Endothelial cell of umbilical vein (primary cell): ENCODE results near the gene PRSS21. TPM values are rescaled to one million over a fixed set of nuclear protein-coding genes. Genes with fewer than 3 reads are reported as not detected.

Experiments
- BruUV-seq: library from RNA; stranded (reverse); fragments of 400-500 nt; replicated peaks from 2 replicates; lab custom pipeline; 2021; lab: Mats Ljungman, UMichigan
- CTCF ChIA-PET: fragments of 300-600, 350-600 bp; sonication (Branson Sonifier 250); formaldehyde crosslinking; loops from one replicate; lab custom pipeline; 2021; ENCODE audit warnings: antibody characterized with exemption, inconsistent platforms; lab: Charles Lee
- POLR2A ChIA-PET: fragments of 300-600, 350-600 bp; sonication (Branson Sonifier 250); formaldehyde crosslinking; loops from one replicate; lab custom pipeline; 2021; ENCODE audit warnings: antibody characterized with exemption, inconsistent platforms; lab: Charles Lee
- DNase-seq: peaks from one replicate; pipeline ENCODE4 v3.0.0-alpha.2; 2011; ENCODE audit warnings: low read depth, low spot score
- FAIRE-seq: peaks from 2 replicates; lab custom pipeline; 2011; peaks lifted over from hg19 to GRCh38; lab: Jason Lieb, UNC
- H2AFZ ChIP-seq: 2 replicates; pipeline ENCODE4 v1.6.0; 2012; ENCODE audit warnings: low read depth, low read length, control low read depth, inconsistent platforms
- H3K27ac ChIP-seq: 2 replicates; pipeline ENCODE4 v1.5.1; 2011; ENCODE audit warnings: low read depth, mild to moderate bottlenecking, control low read depth, low read length, moderate library complexity; ENCODE audit not compliant: insufficient read depth
- H3K27me3 ChIP-seq, 2 experiments: 2 replicates each; pipeline versions ENCODE4 v1.6.0 to v1.6.1; 2011; ENCODE audit warnings: low read length in 2 of 2, mixed read lengths in 1 of 2; ENCODE audit not compliant: control insufficient read depth in 2 of 2, insufficient read depth in 2 of 2
- H3K36me3 ChIP-seq, 2 experiments: 2 replicates in 1 of 2; 3 replicates in 1 of 2; pipeline ENCODE4 v1.5.1; 2011; ENCODE audit warnings: low read length in 2 of 2, mild to moderate bottlenecking in 1 of 2, moderate library complexity in 1 of 2; ENCODE audit not compliant: control insufficient read depth in 2 of 2, insufficient read depth in 2 of 2; ENCODE audit errors: extremely low read depth in 1 of 2
- H3K4me1 ChIP-seq: 3 replicates; pipeline ENCODE4 v1.5.1; 2011; ENCODE audit warnings: mild to moderate bottlenecking, low read length; ENCODE audit not compliant: control insufficient read depth, insufficient read depth; ENCODE audit errors: extremely low read depth
- H3K4me2 ChIP-seq: 2 replicates; pipeline ENCODE4 v1.6.1; 2011; ENCODE audit warnings: low read length, control low read depth, mixed read lengths; ENCODE audit not compliant: insufficient read depth
- H3K4me3 ChIP-seq, 3 experiments: fragments of 200-600 bp in 1 of 3; sonication (generic), shearing (Covaris generic) in 1 of 3; replicated peaks in 1 of 3; 2 replicates each; pipeline ENCODE4 v1.5.1; 2011 to 2016; ENCODE audit warnings: control low read depth in 3 of 3, low read length in 3 of 3, mild to moderate bottlenecking in 2 of 3, inconsistent platforms in 1 of 3, low read depth in 1 of 3, moderate library complexity in 1 of 3; ENCODE audit not compliant: insufficient read depth in 1 of 3
- H3K79me2 ChIP-seq: 2 replicates; pipeline ENCODE4 v1.6.0; 2012; ENCODE audit warnings: low read length, inconsistent platforms; ENCODE audit not compliant: control insufficient read depth, insufficient read depth
- H3K9ac ChIP-seq: replicated peaks from 2 replicates; pipeline ENCODE3; 2011; ENCODE audit warnings: low read length, control low read depth; ENCODE audit not compliant: insufficient read depth; ENCODE audit errors: extremely low read depth
- H3K9me1 ChIP-seq: replicated peaks from 3 replicates; pipeline ENCODE4 v1.6.0; 2011; ENCODE audit warnings: mild to moderate bottlenecking, low read length; ENCODE audit not compliant: control insufficient read depth, insufficient read depth; ENCODE audit errors: extremely low read depth
- H3K9me3 ChIP-seq: replicated peaks from 2 replicates; pipeline ENCODE4 v1.5.1; 2012; ENCODE audit warnings: low read length, inconsistent platforms; ENCODE audit not compliant: control insufficient read depth, insufficient read depth
- H4K20me1 ChIP-seq: replicated peaks from 2 replicates; pipeline ENCODE3; 2011; ENCODE audit warnings: mild to moderate bottlenecking, low read length; ENCODE audit not compliant: control insufficient read depth, insufficient read depth; ENCODE audit errors: extremely low read depth
- EZH2 ChIP-seq: IDR thresholded peaks from 2 replicates; pipeline ENCODE4 v1.6.1; 2012; ENCODE audit warnings: borderline replicate concordance, low read depth, mild to moderate bottlenecking, moderate library complexity, low read length, inconsistent platforms; ENCODE audit not compliant: severe bottlenecking
- FOS ChIP-seq: IDR thresholded peaks from 2 replicates; pipeline ENCODE4 v1.6.1; 2011; ENCODE audit warnings: mild to moderate bottlenecking, low read length, moderate library complexity, borderline replicate concordance; ENCODE audit not compliant: insufficient read depth
- GATA2 ChIP-seq: IDR thresholded peaks from 2 replicates; pipeline ENCODE4 v1.7.0; 2011; ENCODE audit warnings: low read depth, mild to moderate bottlenecking, moderate library complexity, mixed read lengths, low read length; ENCODE audit not compliant: insufficient read length, insufficient read depth
- JUN ChIP-seq: IDR thresholded peaks from 2 replicates; pipeline ENCODE4 v1.6.1; 2011; ENCODE audit warnings: borderline replicate concordance, low read depth; ENCODE audit not compliant: insufficient read length, insufficient read depth
- MYC ChIP-seq: IDR thresholded peaks from one replicate; pipeline ENCODE4 v1.6.1; 2011; ENCODE audit warnings: mild to moderate bottlenecking, low read depth, low read length
- POLR2A ChIP-seq: IDR thresholded peaks from 2 replicates; pipeline ENCODE4 v1.6.1; 2012; ENCODE audit warnings: low read depth, mild to moderate bottlenecking, control low read depth, low read length
- POLR2AphosphoS5 ChIP-seq: IDR thresholded peaks from 2 replicates; pipeline ENCODE4 v1.6.1; 2012; ENCODE audit warnings: low read depth, mild to moderate bottlenecking, control low read depth, low read length, moderate library complexity; ENCODE audit not compliant: insufficient read depth
- dilution Hi-C: fragments of 300-500 bp; cut with MboI; formaldehyde crosslinking; loops from one replicate; pipeline ENCODE4 v1.15.0; 2019; ENCODE audit warnings: low sequenced_read_pairs; ENCODE audit not compliant: extremely low pct_ligation_motif_present
- intact Hi-C: fragments of 100-400 bp; cut with micrococcal nuclease; formaldehyde crosslinking; loops from one replicate; pipeline ENCODE4 v1.10.0; 2022
- polyA plus RNA-seq, 4 experiments: library from polyadenylated mRNA; depleted of rRNA in 3 of 4; stranded (reverse) in 3 of 4; unstranded in 1 of 4; fragments of >200 nt; gene quantifications; 2 replicates each; pipeline versions ENCODE4 v1.2.1 to v1.2.3, GENCODE V29; 2011 to 2012; ENCODE audit warnings: missing spikeins in 1 of 4
- total RNA-seq: library from RNA; stranded (reverse); gene quantifications from 2 replicates; pipeline ENCODE4 v1.2.3, GENCODE V29; 2021
- TF ChIP-seq, protein P1 (sequence below): IDR thresholded peaks from 2 replicates; pipeline ENCODE4 v1.6.1; 2011; ENCODE audit not compliant: insufficient read depth, insufficient read length
- TF ChIP-seq, protein P2 (sequence below), 2 donors: IDR thresholded peaks; 1 replicate in 1 of 2; 2 replicates in 1 of 2; pipeline ENCODE4 v1.5.1; 2011; ENCODE audit warnings: low read length in 2 of 2, mild to moderate bottlenecking in 2 of 2, moderate library complexity in 2 of 2, control low read depth in 1 of 2, inconsistent platforms in 1 of 2, low read depth in 1 of 2; ENCODE audit not compliant: insufficient read depth in 1 of 2; ENCODE audit errors: extremely low read depth in 1 of 2

The PRSS21 gene
- total and polyA plus RNA-seq, 2 donors (not counting 3 experiments of a cell fraction or from before 2014, with no cell fraction given) = 0.28 TPM; not detected in 1

DNA sequence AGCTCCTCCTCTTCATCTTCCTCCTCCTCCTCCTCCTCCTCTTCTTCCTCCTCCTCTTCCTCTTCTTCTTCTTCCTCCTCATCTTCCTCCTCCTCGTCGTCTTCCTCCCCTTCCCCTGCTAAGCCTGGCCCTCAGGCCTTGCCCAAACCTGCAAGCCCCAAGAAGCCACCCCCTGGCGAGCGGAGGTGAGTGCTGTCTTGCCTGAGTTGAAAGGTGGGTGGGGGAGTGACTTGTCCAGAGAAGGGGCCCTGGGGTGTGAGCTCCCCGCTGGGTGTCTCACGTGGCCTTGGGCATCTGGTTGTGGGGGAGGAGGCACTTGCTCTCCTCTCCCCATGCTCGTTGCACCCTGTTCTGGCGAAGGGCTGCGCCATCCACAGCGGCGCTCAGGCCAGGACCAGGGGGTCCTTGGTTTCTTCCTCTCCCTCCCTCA, 47.9 kb upstream of the PRSS21 start:
- no peak for FAIRE-seq
- H3K36me3 ChIP-seq = peaks cover 43 to 75% of the 10 kb centered on the region in 2 experiments
- BruUV-seq = no TSS peak

More for the DNA sequence above, 47.9 kb upstream of the PRSS21 start:
- Histone ChIP-seq H4K20me1 (no peaks in the 10 kb centered on the region), H3K27me3 (no peaks in the 10 kb centered on the region), H3K4me2 (no peak overlapping the region), H3K9ac (no peak overlapping the region), H2AFZ (no peak overlapping the region), H3K9me1 (no peaks in the 10 kb centered on the region), H3K4me3 (no peak overlapping the region), H3K27ac (no peak overlapping the region), H3K9me3 (no peaks in the 10 kb centered on the region), H3K4me1 (no peaks in the 10 kb centered on the region), H3K79me2 (peaks cover 43% of the 10 kb centered on the region)
- DNase-seq = no peak
- CTCF ChIA-PET = no interaction called here
- POLR2A ChIA-PET = no interaction called here
- intact Hi-C loops (no loop called here), dilution Hi-C loops (no loop called here)
- TF ChIP-seq MYC (no peak), POLR2AphosphoS5 (no peak), EZH2 (no peak), FOS (no peak), JUN (no peak), POLR2A (no peak), GATA2 (no peak)
- TF ChIP-seq, protein P1, sequence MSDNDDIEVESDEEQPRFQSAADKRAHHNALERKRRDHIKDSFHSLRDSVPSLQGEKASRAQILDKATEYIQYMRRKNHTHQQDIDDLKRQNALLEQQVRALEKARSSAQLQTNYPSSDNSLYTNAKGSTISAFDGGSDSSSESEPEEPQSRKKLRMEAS = no peak
- TF ChIP-seq, protein P2, sequence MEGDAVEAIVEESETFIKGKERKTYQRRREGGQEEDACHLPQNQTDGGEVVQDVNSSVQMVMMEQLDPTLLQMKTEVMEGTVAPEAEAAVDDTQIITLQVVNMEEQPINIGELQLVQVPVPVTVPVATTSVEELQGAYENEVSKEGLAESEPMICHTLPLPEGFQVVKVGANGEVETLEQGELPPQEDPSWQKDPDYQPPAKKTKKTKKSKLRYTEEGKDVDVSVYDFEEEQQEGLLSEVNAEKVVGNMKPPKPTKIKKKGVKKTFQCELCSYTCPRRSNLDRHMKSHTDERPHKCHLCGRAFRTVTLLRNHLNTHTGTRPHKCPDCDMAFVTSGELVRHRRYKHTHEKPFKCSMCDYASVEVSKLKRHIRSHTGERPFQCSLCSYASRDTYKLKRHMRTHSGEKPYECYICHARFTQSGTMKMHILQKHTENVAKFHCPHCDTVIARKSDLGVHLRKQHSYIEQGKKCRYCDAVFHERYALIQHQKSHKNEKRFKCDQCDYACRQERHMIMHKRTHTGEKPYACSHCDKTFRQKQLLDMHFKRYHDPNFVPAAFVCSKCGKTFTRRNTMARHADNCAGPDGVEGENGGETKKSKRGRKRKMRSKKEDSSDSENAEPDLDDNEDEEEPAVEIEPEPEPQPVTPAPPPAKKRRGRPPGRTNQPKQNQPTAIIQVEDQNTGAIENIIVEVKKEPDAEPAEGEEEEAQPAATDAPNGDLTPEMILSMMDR (IDR thresholded peaks at IDR 0.05; ENCODE audit: extremely low read depth in 1 of 2, insufficient read depth in 1 of 2, low read depth in 1 of 2, low read length in 2 of 2) = no peak
